Stimulated activated CD8-positive, alpha-beta memory T cell treated with anti-CD3 and anti-CD28 coated beads, Interleukin-12 subunit alpha, Interleukin-12 subunit beta, amount 100 ng/mL, for 24 hours (primary cell): ENCODE data around the gene UNC5A.

ENCODE experiments used
- DNase-seq: peaks from one replicate; pipeline ENCODE4 v3.0.0-alpha.2; 2020; ENCODE audit errors: extremely low read depth

UNC5A gene

DNA sequence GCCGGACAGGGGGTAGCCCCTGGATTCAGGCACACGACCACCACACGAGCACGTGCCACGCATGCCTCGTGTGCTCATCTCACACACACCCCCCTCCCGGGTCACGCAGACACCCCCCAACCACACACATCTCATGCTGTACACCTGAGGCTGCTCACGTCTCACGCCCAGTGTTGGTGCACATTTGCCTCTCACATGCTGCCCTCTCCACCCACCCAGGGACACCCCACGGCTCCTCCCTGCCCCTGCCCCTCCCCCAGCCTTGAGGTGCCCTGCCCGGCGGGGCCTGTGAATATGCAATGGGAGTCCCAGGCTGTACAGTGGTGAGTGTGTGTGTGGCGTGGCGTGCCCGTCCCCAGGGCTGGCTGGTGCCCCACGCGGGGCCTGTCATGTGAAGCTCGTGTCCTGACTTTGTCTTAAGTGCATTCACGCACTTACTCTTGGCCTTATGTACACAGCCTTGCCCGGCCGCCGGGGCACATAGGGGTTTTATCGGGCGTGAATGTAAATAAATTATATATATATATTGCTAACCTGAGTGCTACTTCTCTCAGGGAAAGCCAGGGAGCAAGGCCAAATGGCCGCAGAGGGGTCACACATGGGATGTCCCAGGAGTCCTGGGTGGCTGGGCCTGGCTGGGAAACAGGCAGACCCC, 70.1 kb downstream of the UNC5A start:
- no peak for DNase-seq

DNA sequence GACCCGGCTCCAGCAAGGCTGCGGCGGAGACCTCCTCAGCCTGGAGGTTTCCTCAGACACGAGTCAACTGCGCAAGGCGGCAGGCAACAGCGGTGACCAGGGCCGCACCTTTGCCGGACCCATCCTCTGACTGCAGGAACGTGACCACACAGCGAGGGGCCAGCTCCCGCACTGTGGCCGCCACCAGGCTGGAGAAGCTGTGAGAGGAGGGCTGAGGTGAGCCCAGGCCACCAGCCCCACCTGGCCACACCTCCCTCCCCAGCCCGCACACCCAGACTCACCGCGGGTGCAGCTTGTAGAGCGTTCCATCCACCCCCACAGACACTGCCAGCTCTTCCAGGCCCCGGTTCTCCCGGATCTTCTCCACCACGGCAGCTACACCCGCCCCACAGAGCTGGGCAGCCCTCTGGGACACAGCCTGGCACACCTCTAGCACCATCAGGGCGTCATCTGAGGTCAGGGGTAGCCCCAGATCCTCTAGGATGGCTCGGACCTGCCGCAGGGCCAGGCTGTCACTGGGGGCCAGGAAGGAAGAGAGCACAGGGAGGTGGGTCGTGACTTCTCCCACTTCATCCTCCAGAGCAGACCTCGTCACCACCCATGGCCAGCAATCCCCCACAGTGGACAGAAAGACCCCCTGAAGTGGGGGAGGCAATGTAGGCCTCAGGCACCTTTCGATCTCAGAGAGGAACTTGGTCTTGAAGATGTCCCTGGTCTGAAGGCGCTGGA, 70.8 kb downstream of the UNC5A start:
- no peak for DNase-seq

DNA sequence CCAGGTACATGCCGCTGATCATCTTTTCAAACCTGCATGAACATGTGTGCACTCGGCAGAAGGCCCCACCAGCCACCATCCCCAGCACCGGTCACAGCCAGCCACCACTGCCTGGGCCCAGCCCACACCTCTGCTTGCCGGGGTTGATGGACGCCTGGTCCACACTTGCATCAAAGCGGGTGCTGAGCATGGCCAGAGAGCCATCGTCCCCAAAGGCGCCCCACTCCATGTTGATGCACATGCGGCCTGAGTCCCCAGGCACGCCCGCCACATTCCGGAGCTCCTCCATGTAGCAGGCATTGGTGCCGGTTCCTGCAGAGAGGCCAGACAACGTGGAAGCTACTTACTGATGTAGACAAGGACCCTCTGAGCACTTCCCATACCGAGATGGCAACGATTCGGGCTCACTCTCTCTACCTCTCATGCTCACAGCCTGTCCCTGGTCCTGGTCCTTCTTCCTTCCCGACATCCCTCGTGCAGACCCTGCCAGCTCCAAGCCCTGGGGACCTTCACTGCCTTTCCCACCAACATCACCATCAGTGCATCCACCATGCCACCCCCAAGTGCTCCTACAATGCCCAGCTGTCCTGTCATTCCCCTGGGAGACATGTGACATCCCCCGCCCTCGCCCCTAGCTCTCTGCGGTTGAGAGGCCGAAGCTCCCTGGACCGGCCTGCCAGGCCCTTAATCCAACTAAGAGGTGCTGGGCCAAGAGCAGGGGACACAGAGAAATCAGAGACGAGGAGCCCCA, 71.6 kb downstream of the UNC5A start:
- DNase-seq, result no peak

DNA sequence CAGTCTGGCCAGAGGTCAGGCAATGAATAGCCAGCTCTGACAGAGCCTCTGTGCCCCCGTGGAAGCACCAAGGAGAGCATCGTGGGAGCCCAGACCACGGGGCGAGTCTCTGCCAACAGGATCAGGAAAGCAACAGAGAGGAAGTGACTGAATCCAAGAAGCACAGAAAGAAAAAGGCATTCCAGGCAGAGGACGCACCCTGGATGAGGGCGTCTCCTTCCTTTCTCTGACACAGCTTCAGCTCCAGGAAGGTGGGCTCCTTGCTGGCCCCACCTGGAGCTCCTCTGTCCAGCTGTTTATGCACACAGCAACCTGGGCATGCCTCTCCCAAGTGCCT, 72.2 kb downstream of the UNC5A start:
- DNase-seq, result no peak

DNA sequence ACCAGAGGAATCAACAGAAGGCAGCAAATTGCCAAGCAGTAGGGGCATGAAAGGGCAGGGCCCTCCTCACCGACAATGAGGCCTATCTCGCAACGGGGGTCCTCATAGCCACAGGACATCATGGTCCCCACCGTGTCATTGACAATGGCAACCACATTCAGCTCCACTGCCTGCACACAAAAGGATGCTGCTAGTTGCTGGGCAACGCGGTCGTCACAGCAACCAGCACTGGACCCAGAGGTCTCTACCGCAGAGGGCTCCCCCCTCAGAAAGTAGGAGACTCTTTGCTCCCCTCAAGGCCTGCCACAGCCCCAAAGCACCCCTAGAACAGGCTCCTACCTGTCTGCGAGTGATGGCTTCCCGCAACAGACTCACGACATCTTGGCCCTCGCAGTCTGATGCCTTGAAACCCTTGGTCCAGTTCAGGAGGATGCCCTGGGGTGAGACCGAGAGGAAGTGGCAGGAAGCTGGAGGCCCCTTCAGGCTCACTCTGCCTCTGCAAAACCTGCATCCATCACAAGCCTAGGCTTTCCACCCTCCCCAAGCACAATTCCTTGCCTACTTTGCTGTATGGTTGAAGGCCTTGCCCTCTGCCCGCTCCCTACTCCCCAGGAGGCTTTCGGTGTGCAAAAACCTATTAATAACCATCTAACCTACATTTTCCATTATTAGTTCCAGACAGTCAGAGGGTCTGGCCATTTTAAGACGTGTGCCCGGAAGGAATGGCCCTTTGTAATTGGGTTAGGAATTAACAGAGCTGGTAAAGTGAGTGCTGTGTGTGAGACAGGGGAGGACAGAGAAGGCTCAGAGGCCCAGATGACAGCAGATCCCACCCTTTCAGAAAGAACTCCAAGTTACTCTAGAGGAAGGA, 73.6 kb downstream of the UNC5A start:
- DNase-seq, result no peak

DNA sequence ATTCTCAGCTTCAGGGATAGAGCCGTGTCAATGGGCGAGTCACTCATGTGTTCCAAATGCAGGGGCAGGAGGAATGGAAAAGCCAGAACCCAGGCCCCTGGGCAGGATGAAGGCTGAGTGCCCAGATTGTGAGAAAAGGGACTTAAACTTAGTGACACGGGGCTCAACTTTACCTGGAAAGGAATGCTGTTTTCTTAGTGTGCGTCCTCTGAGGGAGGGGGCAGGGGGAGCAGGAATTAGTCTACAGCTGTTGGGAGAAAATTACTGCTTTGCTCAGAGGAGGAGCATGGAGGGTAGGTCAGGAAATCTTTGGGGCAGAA, 74.2 kb downstream of the UNC5A start:
- no peak for DNase-seq

DNA sequence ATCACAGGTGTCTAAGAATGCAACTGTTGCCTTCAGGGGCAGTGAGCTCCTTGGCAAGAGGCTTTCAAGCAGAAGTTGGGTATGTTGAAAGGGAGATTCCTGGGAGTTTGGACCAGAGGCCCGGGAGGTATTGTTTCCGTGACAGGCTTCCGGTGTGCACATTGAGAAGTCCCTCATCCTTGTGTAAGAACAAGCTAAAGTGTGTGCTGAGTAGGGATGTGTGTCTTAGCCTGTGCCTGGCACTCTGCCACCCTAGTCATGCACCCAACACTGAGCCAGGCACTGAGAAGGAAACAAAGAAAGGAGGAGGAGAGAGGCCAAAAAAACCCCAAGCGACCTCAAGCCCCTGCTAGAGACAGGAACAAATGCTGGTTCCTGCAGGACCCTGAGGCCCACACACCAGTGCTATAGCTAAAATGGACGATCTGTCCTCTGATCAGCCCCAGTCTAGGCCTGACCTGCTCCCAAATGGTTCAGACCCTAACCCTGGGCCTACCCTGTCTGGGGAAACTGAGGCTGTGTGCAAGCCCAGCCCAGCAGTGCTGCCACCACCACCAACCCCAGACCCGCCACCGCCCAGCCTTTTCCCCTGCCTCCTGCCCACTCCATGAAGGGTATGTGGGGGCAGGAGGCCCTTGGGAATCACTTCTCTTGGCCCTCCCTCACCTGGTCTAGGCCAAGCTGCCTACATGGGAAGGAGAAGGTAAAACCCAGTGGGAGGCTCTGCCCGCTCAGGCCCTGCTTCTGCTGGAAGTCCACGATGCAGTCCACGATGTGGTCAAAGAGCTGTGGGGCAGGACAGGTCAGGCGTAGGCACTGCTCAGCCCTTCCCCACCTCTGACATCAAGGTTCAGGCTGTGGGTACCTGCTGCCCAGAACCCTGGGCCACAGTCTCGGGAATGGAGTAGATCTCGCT, 76.2 kb downstream of the UNC5A start:
- no peak for DNase-seq

DNA sequence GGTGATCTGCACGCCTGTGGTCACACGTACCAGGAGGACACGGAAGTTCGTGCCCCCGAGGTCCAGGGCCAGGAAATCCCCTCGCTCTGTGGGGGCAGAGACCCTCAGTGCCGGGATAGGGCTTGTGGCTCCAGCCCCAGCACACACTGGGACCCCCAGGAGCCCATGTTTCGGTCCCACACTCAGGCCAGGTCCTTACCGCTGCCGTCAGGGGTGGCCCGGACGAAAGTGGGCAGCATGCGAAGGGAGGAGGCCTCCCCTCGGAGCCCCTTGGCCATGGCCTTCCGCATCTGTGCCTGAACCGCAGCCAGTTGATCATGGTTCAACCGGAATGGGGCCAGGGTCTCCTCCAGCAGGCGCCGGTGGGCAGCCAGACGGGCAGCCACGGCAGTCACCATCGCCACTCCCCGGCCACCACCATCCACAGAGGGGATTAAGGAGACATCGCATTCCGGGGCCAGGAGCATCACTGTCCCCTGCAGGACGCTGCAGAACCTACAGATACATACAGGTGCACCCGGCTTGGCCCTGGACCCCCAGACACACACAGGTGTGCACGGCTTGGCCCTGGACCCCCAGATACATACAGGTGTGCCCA, 77.0 kb downstream of the UNC5A start:
- no peak for DNase-seq

DNA sequence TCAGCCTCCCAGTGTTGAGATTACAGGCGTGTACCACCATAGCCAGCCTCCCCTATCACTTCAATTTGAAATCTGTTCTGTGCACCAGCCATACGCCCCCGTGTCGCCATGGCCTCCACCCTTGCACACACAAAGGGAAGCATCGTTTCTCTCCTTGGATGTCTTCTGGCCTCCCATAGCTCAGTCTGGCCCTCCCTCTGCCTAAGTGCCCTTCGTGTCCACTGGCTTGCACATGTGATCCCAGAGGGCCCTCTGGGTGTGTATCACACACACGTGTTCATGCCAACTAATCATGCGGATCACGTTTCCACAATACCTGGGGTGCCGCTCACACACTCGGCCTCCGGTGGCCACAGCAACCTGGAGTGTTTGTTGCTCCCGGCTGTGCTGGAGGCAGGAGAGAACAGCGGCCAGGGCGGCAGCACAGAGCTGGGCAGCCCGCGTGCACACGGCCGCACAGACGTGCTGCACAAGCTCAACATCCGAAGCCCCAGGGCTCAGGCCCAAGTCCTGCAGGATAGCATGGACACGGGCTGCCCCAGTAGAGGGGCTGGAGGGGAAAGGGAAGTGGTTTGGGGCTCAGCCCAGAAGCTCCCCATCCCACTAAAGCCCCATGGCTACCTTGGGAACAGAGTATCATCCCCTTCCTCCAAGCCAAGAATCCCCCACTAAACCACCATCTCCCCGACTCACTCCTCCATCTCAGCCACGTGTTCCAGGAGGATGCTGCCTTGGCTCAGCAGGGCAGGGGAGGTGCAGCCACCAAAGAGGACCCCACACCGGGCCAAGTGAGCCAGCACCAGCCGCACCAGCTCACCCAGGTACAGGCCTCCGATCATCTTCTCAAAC, 77.9 kb downstream of the UNC5A start:
- no peak for DNase-seq

DNA sequence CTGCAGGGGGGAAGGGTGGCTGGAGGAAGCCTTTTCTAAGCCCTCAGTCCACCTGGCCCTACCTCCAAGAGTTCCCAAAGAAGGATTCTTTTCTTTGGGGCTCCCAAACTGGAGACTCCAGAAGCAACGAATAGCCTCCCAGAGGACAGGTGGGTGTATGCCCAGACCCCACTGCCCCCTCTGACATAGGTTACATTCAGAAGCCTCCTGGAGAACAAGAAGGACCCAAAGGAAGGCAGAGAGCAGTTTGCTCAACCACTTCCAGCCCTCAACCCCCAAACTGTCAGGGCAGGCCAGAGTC, 78.5 kb downstream of the UNC5A start:
- no peak for DNase-seq

DNA sequence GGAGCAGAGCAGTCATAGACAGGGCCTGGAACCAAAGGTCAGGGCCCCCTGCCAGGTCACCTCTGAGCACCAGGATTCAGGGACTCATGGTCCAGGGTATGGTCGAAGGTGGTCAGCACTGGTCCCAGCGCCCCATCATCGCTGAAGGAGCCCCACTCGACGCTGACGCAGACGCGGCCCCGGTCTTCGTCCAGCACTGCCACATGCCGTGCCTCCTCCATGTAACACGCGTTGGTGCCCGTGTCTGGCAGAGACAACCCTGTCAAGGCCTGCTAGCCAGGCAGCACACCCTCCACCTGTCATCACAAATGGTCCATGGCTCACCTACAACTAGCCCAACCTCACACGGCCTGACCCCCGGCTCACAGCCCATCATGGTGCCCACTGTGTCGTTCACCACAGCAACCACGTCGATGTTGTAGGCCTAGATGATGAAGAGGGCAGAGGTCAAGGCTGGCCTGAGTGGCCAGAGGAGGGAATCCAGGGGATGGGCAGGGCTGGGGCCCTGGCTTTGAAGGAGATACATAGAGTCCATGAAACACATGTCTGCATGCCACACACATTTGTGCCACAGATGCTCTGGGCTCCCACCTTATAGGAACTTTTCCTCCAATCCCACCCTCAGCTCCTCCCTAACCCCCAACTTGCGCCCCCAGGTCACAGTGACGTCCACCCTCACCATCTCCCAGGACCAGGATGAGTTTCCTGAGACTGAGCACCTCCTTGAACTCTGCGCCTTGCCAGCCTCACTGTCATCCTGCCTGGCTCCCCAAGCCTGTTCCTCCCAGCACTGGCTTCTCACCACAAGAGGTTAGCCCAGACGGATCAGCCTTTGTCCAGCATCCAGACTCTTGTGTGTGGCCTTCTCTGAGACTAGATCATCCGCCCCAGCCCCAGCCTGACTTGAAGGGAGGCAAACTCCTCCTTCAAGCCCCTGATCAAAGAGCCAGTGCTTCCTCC, 79.2 kb downstream of the UNC5A start:
- DNase-seq, result no peak

DNA sequence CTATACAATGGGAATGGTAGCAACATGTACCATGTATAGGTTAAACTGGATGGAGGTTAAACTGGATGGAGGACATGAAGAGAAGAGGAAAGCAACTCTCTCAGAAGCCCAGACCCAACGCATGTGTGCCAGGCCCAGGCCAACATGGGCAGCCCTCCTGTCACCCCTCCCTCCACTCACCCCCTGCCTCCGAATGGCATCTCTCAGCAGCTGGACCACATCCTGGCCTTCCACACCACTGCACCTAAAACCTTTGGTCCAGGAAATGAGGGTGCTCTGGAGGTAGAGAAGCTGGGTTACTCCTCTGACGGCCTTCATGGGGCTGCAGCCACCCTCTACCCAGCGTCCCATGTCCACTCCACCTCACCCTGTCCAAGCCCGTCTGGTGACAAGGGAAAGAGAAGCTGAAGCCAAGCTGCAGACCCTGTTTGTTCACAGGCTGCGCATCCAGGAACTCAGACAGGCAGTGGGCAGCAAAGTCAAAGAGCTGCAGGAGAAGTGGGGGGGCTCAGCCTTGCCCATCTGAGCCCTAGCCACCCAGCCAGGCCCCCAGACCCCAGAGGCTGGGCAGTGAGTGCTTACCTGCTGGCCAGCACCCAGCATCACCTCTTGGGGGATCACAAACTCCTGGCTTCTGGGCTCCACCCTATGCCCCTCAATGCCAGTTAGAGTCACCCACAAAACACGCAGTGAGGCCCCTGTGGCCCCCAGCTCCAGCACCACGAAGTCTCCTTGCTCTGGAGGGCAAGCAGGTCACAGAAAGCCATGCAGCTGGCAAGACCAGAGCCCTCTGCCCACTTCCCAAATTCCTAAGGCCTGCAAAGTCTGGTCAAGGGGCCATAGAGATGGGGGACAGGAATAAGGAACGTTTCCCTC, 80.3 kb downstream of the UNC5A start:
- no peak for DNase-seq

DNA sequence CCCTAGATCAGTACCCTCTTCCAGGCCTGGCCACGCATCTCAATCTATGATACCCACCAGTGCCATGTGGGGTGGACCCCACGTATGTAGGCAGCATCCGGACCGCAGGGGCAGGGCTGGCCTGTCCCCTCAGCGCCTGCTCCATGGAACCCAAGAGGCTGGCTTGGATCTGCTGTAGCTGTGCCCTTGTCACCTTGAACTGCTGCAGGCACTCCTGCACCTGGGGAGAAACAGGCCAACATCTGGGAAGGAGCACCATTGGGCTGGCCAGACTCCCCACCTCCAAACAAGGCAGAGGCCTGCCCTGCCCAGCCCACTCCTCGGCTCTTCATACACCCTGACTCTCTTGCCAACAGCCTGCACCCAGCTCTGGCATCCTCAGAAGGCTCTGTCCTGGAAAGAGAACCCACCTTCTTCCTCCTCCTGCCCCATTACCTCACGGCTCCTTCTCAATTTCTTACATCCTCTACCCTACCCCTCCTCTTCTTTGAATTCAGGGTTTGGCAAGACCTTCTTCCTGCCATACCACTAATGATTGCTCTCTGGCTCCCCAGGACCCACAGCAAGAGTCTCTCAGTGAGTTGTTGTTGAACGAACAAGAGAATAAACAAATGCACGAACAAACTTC, 81.1 kb downstream of the UNC5A start:
- DNase-seq, result no peak

DNA sequence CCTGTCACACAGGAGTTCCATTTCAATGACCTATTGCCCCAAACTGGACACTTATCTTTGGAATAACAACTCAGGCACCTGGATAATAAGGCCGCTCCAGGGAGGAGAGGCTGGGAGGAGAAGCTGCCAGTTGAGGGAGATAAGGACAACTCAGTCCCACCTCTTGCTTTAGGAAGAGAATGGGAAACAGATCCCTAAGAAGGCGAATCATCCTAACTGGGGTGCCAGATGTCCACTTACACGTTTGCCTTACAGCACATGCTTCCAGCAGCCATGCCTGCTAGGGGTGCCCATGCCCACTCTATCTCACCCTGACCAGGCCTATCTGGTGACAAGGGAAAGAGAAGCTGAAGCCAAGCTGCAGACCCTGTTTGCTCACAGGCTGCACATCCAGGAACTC, 82.3 kb downstream of the UNC5A start:
- no peak for DNase-seq

DNA sequence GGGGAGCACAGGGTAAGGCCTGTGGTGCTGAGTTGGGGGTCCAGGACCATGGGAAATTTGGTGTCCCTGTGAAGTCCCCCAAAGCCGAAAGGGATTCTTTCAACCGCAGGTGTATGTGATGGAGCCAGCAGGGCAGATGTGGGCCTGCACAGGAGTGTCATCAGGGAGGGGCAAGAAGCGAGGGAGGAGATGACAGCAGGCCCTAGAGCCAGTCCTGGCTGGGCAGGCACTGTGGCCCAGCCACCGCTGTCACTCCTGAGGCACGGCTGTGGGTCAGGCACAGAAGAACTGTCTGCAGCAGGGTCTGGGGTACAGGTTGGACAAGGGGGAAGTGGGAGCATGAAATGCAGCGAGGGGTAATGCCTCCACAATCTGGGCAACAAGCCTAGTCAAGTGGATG, 83.9 kb downstream of the UNC5A start:
- DNase-seq, result no peak

DNA sequence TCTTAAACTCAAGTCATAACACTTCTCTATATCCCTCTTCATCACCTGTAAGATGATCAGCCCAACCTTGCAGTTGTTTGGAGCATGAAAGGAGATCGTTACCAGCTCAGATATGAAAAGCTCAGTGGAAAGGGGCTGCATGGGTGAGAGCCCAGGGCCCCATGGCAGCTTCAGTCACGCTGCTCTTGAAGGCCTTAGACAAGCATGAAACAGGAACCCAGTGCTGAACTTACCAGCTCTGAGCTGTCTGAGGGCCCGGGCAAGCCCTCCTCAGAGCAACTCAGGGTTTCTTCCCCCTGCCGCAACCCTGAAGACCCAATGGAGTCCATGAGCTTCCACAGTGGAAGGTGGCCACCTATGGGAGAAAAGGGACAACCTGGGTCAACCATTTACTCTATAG, 85.5 kb downstream of the UNC5A start:
- DNase-seq, result no peak

DNA sequence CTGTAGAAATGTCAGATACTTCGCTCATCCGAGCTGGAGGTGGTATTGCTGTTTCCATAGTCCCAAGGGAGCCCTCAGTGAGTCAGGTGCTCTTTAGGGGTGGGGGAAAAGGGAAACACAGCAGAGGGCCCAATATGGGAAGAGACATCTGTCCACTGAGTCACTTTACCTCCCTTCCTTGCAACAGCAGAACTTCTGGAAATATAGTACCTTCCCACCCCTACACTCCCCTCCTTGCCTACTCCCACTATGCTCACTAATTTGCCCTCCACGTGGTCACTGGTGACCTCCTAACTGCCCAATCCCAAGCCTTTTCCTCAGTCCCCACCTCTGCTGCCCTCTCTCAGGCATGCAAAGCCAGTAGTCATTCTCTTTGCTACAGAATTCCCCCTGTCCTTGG, 86.9 kb downstream of the UNC5A start:
- DNase-seq, result no peak
